Osteoblast (primary cell): ENCODE measurements around the gene GHRH. TPM values are rescaled to one million over a fixed set of nuclear protein-coding genes. Genes with fewer than 3 reads are reported as not detected.

Experiments
- DNase-seq: peaks from one replicate; pipeline ENCODE4 v3.0.0; 2011; ENCODE audit warnings: low spot score, mixed read lengths; ENCODE audit not compliant: insufficient read length; ENCODE audit errors: missing footprints
- H2AFZ ChIP-seq: 2 replicates; pipeline ENCODE4 v1.6.0; 2011; ENCODE audit warnings: mild to moderate bottlenecking, low read length
- H3K27ac ChIP-seq: 2 replicates; pipeline ENCODE4 v1.5.1; 2011; ENCODE audit warnings: mild to moderate bottlenecking, low read depth, low read length, moderate library complexity
- H3K27me3 ChIP-seq: 2 replicates; pipeline ENCODE4 v1.6.0; 2012; ENCODE audit warnings: mild to moderate bottlenecking, control low read depth, inconsistent platforms, low read length, moderate library complexity; ENCODE audit not compliant: insufficient read depth
- H3K36me3 ChIP-seq: 2 replicates; pipeline ENCODE4 v1.5.1; 2011; ENCODE audit warnings: mild to moderate bottlenecking, low read length, control low read depth, moderate library complexity; ENCODE audit not compliant: insufficient read depth
- H3K4me1 ChIP-seq: 2 replicates; pipeline ENCODE4 v1.5.1; 2011; ENCODE audit warnings: mild to moderate bottlenecking, low read length, control low read depth, moderate library complexity; ENCODE audit not compliant: insufficient read depth
- H3K4me2 ChIP-seq: 2 replicates; pipeline ENCODE4 v1.6.0; 2011; ENCODE audit warnings: mild to moderate bottlenecking, low read length; ENCODE audit not compliant: insufficient read depth
- H3K4me3 ChIP-seq: fragments of 200-600 bp; sonication (generic); 3 replicates; pipeline ENCODE4 v1.5.1; 2012; ENCODE audit warnings: mild to moderate bottlenecking, low read length, inconsistent platforms; ENCODE audit not compliant: insufficient read depth
- H3K79me2 ChIP-seq: 2 replicates; pipeline ENCODE4 v1.6.0; 2012; ENCODE audit warnings: mild to moderate bottlenecking, low read length, control low read depth, inconsistent platforms; ENCODE audit not compliant: insufficient read depth
- H3K9me3 ChIP-seq: 2 replicates; pipeline ENCODE4 v1.5.1; 2011; ENCODE audit warnings: low read depth, low read length, control low read depth
- H4K20me1 ChIP-seq: 2 replicates; pipeline ENCODE4 v1.6.0; 2012; ENCODE audit warnings: mild to moderate bottlenecking, low read length, control low read depth; ENCODE audit not compliant: insufficient read depth
- total RNA-seq: library from RNA; depleted of rRNA; stranded (reverse); fragments of >200 nt; gene quantifications from 2 replicates; pipeline ENCODE4 v1.2.3, GENCODE V29; 2012
- TF ChIP-seq, protein P1 (sequence below): IDR thresholded peaks from 2 replicates; pipeline ENCODE4 v1.5.1; 2011; ENCODE audit warnings: mild to moderate bottlenecking, low read depth, low read length, moderate library complexity; ENCODE audit errors: extremely low read depth

The GHRH gene
- total RNA-seq, 1 donor: not detected

DNA sequence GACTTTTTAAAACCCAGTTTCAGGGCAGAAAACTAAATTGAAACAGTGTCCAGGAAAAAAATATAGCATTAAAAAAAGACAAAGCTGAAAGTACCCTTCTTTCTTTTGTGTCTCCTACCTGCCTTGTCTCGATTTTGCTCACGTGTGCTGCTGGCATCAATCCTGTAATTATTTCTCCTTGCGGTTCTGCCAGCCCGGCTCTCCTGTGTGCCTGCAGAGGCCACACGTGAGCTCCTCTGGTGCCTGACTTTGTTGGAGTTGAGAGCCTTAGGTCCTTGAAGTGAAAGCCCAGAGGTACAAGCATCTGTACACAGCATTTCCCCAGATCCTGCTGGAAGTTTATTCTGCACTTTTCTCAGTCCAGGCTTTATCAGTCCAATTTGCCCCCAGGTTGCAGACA, 36.5 kb downstream of the GHRH start:
- no peak for DNase-seq
- Histone ChIP-seq H3K79me2 (peaks cover 8% of the 10 kb centered on the region), H3K4me1 (peaks cover 13% of the 10 kb centered on the region), H3K27ac (no peak overlapping the region), H3K27me3 (no peaks in the 10 kb centered on the region), H3K4me3 (no peak overlapping the region), H3K9me3 (no peaks in the 10 kb centered on the region), H2AFZ (no peak overlapping the region), H3K36me3 (peaks cover 67% of the 10 kb centered on the region), H3K4me2 (no peak overlapping the region), H4K20me1 (peaks cover 1% of the 10 kb centered on the region)
- TF ChIP-seq, protein P1, sequence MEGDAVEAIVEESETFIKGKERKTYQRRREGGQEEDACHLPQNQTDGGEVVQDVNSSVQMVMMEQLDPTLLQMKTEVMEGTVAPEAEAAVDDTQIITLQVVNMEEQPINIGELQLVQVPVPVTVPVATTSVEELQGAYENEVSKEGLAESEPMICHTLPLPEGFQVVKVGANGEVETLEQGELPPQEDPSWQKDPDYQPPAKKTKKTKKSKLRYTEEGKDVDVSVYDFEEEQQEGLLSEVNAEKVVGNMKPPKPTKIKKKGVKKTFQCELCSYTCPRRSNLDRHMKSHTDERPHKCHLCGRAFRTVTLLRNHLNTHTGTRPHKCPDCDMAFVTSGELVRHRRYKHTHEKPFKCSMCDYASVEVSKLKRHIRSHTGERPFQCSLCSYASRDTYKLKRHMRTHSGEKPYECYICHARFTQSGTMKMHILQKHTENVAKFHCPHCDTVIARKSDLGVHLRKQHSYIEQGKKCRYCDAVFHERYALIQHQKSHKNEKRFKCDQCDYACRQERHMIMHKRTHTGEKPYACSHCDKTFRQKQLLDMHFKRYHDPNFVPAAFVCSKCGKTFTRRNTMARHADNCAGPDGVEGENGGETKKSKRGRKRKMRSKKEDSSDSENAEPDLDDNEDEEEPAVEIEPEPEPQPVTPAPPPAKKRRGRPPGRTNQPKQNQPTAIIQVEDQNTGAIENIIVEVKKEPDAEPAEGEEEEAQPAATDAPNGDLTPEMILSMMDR: no peak

DNA sequence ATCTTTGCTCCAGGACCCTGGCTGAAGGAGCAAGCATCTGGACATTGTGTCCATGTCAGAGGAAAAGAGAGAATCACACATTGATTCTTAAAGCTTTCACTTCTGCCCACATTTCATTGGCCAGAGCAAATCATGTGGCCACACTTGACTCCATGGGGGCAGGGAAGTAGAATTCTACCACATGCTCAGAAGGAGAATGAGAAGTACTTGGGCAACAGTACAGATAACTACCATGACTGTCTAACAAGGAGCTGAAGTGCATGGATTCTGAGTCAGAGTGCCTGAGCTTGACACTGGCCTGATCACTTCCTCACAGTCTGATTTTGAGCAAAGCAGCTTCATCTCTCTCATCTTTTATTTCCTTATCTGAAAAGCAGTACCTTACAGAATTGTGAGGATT, 38.6 kb downstream of the GHRH start:
- Histone ChIP-seq H3K4me3 (no peak overlapping the region), H3K27ac (peak overlapping the region; percentile 76), H3K4me2 (peak overlapping the region; percentile 60)

DNA sequence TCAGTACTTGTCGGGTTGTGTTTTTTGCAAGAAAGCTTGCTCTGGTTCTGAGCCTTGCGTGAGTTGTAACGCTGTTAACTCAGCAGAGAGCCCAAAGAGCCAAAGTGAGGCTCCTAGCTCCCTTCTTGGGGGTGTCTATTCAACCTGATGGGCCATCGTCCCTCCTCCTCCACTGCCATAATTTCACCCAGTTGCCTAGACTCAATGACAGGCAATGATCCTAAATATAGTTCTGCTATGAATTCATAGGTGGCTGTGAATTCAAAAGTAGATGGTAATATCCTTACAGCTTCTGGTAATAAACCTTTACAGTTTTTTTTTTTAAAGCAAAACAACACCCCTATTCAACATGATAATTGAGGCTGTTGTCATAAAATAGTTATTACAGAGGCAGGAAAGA, 39.5 kb downstream of the GHRH start:
- TF ChIP-seq, protein P1: no peak
- Histone ChIP-seq H3K4me2 (no peak overlapping the region), H2AFZ (no peak overlapping the region), H4K20me1 (no peaks in the 10 kb centered on the region), H3K4me1 (peaks cover 13% of the 10 kb centered on the region), H3K36me3 (peaks cover 39% of the 10 kb centered on the region), H3K27ac (no peak overlapping the region), H3K9me3 (no peaks in the 10 kb centered on the region), H3K79me2 (peaks cover 14% of the 10 kb centered on the region), H3K4me3 (no peak overlapping the region), H3K27me3 (no peaks in the 10 kb centered on the region)
- no peak for DNase-seq

More for the DNA sequence above, 38.6 kb downstream of the GHRH start:
- Histone ChIP-seq H3K27me3 (no peaks in the 10 kb centered on the region), H3K4me1 (peaks cover 13% of the 10 kb centered on the region), H4K20me1 (no peaks in the 10 kb centered on the region), H3K79me2 (peaks cover 14% of the 10 kb centered on the region), H2AFZ (peak overlapping the region; percentile 67), H3K9me3 (no peaks in the 10 kb centered on the region), H3K36me3 (peaks cover 49% of the 10 kb centered on the region)
- TF ChIP-seq, protein P1: no peak
- peak; percentile 90 for DNase-seq

DNA sequence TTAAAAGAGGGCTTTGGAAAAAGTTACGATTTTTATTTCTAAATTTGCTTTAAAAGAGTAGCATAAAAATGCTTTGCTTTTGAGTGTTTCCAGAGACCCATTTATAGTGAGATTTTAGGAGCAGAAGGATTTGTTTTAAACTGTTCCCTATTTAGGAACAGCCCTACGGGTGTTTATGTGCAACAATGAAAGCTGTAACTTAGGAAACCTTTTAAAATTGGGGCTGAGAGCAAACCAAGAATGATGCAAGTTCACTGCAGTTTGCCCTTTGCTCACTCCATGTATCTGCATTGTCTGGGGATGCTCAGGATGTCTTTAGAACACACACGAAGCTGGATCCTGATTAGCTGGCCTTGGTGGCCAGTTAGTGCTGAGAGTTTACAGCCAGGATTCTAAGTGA, 40.9 kb downstream of the GHRH start:
- Histone ChIP-seq H3K4me3 (no peak overlapping the region), H3K9me3 (no peaks in the 10 kb centered on the region), H2AFZ (no peak overlapping the region), H3K27me3 (no peaks in the 10 kb centered on the region), H3K79me2 (peaks cover 14% of the 10 kb centered on the region), H4K20me1 (no peaks in the 10 kb centered on the region), H3K4me1 (peaks cover 13% of the 10 kb centered on the region), H3K4me2 (no peak overlapping the region), H3K36me3 (peaks cover 29% of the 10 kb centered on the region), H3K27ac (no peak overlapping the region)
- DNase-seq: no peak
- TF ChIP-seq, protein P1: no peak
